Neural progenitor cell (in vitro differentiated cells): Measurements from ENCODE around the gene MC1R. TPM values are rescaled to one million over a fixed set of nuclear protein-coding genes. Genes with fewer than 3 reads are reported as not detected.

ENCODE experiments used
- DNase-seq: peaks from one replicate; pipeline ENCODE4 v3.0.0-alpha.2; 2016; ENCODE audit warnings: low spot score
- H2AFZ ChIP-seq: fragments of 200-600 bp; sonication (generic); replicated peaks from 2 replicates; pipeline ENCODE4 v1.6.1; 2016; ENCODE audit warnings: antibody characterized with exemption
- H3F3A ChIP-seq: fragments of 200-600 bp; sonication (generic); 2 replicates; pipeline ENCODE4 v1.6.1; 2016; ENCODE audit warnings: antibody characterized with exemption, low read depth
- H3K27ac ChIP-seq: fragments of 200-600 bp; sonication (generic); 2 replicates; pipeline ENCODE4 v1.5.1; 2016; ENCODE audit warnings: mild to moderate bottlenecking
- H3K27me3 ChIP-seq: fragments of 200-600 bp; sonication (generic); 2 replicates; pipeline ENCODE4 v1.6.1; 2016; ENCODE audit warnings: mild to moderate bottlenecking, moderate library complexity
- H3K36me3 ChIP-seq: fragments of 200-600 bp; sonication (generic); 2 replicates; pipeline ENCODE4 v1.5.1; 2016
- H3K4me1 ChIP-seq: fragments of 200-600 bp; sonication (generic); 2 replicates; pipeline ENCODE4 v1.6.1; 2016; ENCODE audit warnings: mixed run types
- H3K4me2 ChIP-seq: fragments of 200-600 bp; sonication (generic); 2 replicates; pipeline ENCODE4 v1.6.1; 2016
- H3K4me3 ChIP-seq: fragments of 200-600 bp; sonication (generic); 2 replicates; pipeline ENCODE4 v1.5.1; 2016
- H3K79me2 ChIP-seq: fragments of 200-600 bp; sonication (generic); 2 replicates; pipeline ENCODE4 v1.6.1; 2016; ENCODE audit warnings: low read depth
- H3K9ac ChIP-seq: fragments of 200-600 bp; sonication (generic); 2 replicates; pipeline ENCODE4 v1.6.1; 2016
- H3K9me3 ChIP-seq: fragments of 200-600 bp; sonication (generic); 2 replicates; pipeline ENCODE4 v1.5.1; 2016; ENCODE audit warnings: low read depth
- H4K20me1 ChIP-seq: fragments of 200-600 bp; sonication (generic); 2 replicates; pipeline ENCODE4 v1.6.1; 2016; ENCODE audit warnings: low read depth
- H3K27ac Mint-ChIP-seq: 3 replicates; pipeline ENCODE4 v1.8.0; 2021; ENCODE audit warnings: mixed read lengths
- H3K27me3 Mint-ChIP-seq: 2 replicates; pipeline ENCODE4 v1.8.0; 2022; ENCODE audit warnings: low read depth, mild to moderate bottlenecking, inconsistent platforms, moderate library complexity, mixed read lengths; ENCODE audit not compliant: insufficient read depth
- H3K36me3 Mint-ChIP-seq: 3 replicates; pipeline ENCODE4 v1.8.0; 2021; ENCODE audit warnings: mixed read lengths
- H3K4me1 Mint-ChIP-seq: 3 replicates; pipeline ENCODE4 v1.8.0; 2021; ENCODE audit warnings: mixed read lengths
- H3K4me3 Mint-ChIP-seq: 3 replicates; pipeline ENCODE4 v1.8.0; 2021; ENCODE audit warnings: mild to moderate bottlenecking, moderate library complexity, mixed read lengths
- H3K9me3 Mint-ChIP-seq: 3 replicates; pipeline ENCODE4 v1.8.0; 2020; ENCODE audit warnings: mixed read lengths
- EZH2 ChIP-seq: fragments of 200-600 bp; sonication (generic); IDR thresholded peaks from 2 replicates; pipeline ENCODE4 v1.6.1; 2017; ENCODE audit warnings: antibody characterized with exemption, mild to moderate bottlenecking, moderate library complexity
- EZH2phosphoT487 ChIP-seq: fragments of 200-600 bp; sonication (generic); IDR thresholded peaks from 2 replicates; pipeline ENCODE4 v1.6.1; 2017; ENCODE audit warnings: antibody characterized with exemption
- total RNA-seq: library from RNA; depleted of rRNA; stranded (reverse); fragments of >200 nt; gene quantifications from 2 replicates; pipeline ENCODE4 v1.2.3, GENCODE V29; 2015; ENCODE audit warnings: low replicate concordance
- TF ChIP-seq, protein P1 (sequence below): fragments of 200-600 bp; sonication (generic); IDR thresholded peaks from 2 replicates; pipeline ENCODE4 v1.5.1; 2017; ENCODE audit warnings: antibody characterized with exemption, mild to moderate bottlenecking

Gene MC1R
- total RNA-seq, 1 donor from 2014 or later, result 1.7 TPM

DNA sequence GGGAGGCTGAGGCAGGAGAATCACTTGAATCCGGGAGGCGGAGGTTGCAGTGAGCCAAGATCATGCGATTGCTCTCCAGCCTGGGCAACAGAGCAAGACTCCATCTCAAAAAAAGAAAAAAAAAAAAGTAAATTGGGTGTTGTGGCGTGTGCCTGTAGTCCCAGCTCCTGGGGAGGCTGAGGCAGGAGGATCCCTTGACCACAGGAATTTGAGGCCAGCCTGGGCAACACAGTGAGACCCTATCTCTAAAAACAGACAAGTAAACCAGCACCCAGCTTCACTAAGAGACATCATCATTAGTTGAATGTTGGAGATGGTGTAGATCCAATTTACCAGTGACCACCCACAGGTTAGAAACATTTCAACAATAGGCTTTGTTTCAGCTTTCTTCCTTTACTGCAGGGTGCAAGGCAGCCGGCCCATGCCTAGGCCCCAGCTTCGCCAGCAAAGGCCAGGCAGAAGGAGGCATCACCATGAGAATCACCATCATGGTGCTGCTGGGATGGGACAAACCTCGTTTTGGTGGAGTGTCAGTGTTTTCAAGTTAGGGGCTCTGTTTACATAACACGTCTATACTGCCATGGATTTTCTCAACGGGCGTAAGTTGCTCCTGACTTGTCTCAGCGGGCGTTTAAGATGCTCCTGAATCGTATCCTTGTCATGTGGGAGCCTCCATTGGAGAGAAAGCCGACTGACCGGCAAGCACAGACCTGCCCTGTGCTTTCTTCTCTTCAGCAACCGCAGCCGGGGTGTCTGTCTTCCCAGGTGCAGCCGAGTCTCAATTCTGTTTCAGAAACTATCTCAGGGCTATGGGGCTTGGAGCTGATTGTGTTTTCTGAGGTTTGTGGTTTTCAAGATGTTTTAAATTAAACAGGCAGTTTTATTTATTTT is 37.9 kb upstream of the MC1R start:
- H3K4me1 Mint-ChIP-seq, result no peaks in the 10 kb centered on the region
- TF ChIP-seq, protein P1, sequence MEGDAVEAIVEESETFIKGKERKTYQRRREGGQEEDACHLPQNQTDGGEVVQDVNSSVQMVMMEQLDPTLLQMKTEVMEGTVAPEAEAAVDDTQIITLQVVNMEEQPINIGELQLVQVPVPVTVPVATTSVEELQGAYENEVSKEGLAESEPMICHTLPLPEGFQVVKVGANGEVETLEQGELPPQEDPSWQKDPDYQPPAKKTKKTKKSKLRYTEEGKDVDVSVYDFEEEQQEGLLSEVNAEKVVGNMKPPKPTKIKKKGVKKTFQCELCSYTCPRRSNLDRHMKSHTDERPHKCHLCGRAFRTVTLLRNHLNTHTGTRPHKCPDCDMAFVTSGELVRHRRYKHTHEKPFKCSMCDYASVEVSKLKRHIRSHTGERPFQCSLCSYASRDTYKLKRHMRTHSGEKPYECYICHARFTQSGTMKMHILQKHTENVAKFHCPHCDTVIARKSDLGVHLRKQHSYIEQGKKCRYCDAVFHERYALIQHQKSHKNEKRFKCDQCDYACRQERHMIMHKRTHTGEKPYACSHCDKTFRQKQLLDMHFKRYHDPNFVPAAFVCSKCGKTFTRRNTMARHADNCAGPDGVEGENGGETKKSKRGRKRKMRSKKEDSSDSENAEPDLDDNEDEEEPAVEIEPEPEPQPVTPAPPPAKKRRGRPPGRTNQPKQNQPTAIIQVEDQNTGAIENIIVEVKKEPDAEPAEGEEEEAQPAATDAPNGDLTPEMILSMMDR, result no peak
- TF ChIP-seq EZH2phosphoT487, result no peak
- Histone ChIP-seq H3K79me2 (peaks cover 61% of the 10 kb centered on the region), H3K4me1 (no peaks in the 10 kb centered on the region), H3K9me3 (no peaks in the 10 kb centered on the region), H3K4me2 (no peak overlapping the region), H4K20me1 (peaks cover 11% of the 10 kb centered on the region), H3K27ac (peak overlapping the region; percentile 34), H3K4me3 (no peak overlapping the region), H3K27me3 (no peaks in the 10 kb centered on the region), H3F3A (peaks cover 10% of the 10 kb centered on the region), H3K36me3 (peaks cover 4% of the 10 kb centered on the region), H3K9ac (no peak overlapping the region), H2AFZ (no peak overlapping the region)
- H3K27ac Mint-ChIP-seq, result no peak overlapping the region
- peaks cover 43% of the 10 kb centered on the region for H3K36me3 Mint-ChIP-seq
- no peak overlapping the region for H3K4me3 Mint-ChIP-seq
- no peak for DNase-seq
- no peaks in the 10 kb centered on the region for H3K9me3 Mint-ChIP-seq
- no peaks in the 10 kb centered on the region for H3K27me3 Mint-ChIP-seq

DNA sequence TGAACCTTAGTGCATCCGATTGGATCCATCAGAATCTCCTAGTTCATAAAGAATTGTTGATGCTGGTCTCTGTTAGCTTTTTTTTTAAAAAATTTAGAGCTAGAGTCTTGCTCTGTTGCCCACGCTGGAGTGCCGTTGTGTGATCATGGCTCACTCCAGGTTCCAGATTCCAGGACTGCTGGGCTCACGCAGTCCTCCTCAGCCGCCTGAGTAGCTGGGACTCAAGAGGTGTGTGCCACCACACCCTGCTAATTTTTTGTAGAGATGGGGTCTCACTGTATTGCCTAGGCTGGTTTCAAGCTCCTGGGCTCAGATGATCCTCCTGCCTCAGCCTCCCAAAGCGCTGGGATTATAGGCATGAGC is 37.3 kb upstream of the MC1R start:
- TF ChIP-seq EZH2 (no peak), EZH2phosphoT487 (no peak)
- TF ChIP-seq, protein P1, result no peak
- no peaks in the 10 kb centered on the region for H3K9me3 ChIP-seq
- no peaks in the 10 kb centered on the region for H3K4me1 ChIP-seq
- H3K79me2 ChIP-seq, result peaks cover 55% of the 10 kb centered on the region
- H2AFZ ChIP-seq, result no peak overlapping the region
- no peak overlapping the region for H3K9ac ChIP-seq
- H3F3A ChIP-seq, result peaks cover 10% of the 10 kb centered on the region
- no peaks in the 10 kb centered on the region for H3K36me3 ChIP-seq
- H3K27me3 ChIP-seq, result no peaks in the 10 kb centered on the region
- peak overlapping the region; percentile 34 for H3K27ac ChIP-seq
- no peak overlapping the region for H3K4me2 ChIP-seq
- Mint-ChIP-seq H3K27ac (no peak overlapping the region), H3K4me1 (no peaks in the 10 kb centered on the region), H3K27me3 (no peaks in the 10 kb centered on the region), H3K4me3 (no peak overlapping the region), H3K9me3 (no peaks in the 10 kb centered on the region), H3K36me3 (peaks cover 39% of the 10 kb centered on the region)
- peaks cover 11% of the 10 kb centered on the region for H4K20me1 ChIP-seq
- no peak for DNase-seq
- H3K4me3 ChIP-seq, result no peak overlapping the region

DNA sequence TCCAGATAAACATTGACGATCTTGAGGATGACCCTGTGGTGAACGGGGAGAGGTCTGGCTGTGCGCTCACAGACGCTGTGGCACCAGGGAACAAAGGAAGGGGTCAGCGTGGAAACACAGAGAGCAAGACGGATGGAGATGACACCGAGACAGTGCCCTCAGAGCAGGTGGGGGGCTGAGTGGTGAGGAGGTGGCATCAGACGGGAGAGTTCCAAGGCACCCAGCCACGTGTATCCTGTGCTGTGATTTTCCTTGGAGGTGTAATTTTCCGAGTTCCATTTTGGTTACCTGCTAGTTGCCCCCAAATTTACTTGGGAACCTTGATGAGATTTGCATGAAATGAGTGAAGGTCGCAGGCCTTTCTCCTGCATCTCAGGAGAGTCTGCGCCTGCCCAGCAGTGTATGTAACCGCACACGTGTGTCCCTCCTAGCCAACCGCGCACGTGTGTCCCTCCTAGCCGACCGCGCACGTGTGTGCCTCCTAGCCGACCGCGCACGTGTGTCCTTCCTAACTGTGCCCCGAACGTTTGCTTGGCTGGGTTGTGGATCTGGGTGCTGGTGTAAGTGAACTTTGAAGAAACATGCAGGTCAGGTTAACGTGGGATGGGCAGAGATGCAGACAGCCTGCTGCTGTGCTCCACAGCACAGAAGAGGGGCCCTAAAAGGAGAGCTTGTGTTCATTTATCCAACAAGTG is 35.2 kb upstream of the MC1R start:
- Histone ChIP-seq H3K9me3 (no peaks in the 10 kb centered on the region), H3K4me3 (no peak overlapping the region), H3K36me3 (no peaks in the 10 kb centered on the region), H4K20me1 (peaks cover 9% of the 10 kb centered on the region), H3K27ac (no peak overlapping the region), H3K4me2 (no peak overlapping the region), H2AFZ (no peak overlapping the region), H3F3A (peaks cover 8% of the 10 kb centered on the region), H3K4me1 (no peaks in the 10 kb centered on the region), H3K27me3 (no peaks in the 10 kb centered on the region), H3K79me2 (peaks cover 33% of the 10 kb centered on the region), H3K9ac (no peak overlapping the region)
- H3K9me3 Mint-ChIP-seq, result no peaks in the 10 kb centered on the region
- peak overlapping the region; percentile 23 for H3K4me3 Mint-ChIP-seq
- H3K27me3 Mint-ChIP-seq, result no peaks in the 10 kb centered on the region
- peaks cover 42% of the 10 kb centered on the region for H3K36me3 Mint-ChIP-seq
- H3K4me1 Mint-ChIP-seq, result no peaks in the 10 kb centered on the region
- no peak overlapping the region for H3K27ac Mint-ChIP-seq
- TF ChIP-seq, protein P1, result no peak
- TF ChIP-seq EZH2 (no peak), EZH2phosphoT487 (no peak)
- DNase-seq, result no peak
